Measurements from ENCODE around the gene PPP2R5D.

Gene PPP2R5D

DNA sequence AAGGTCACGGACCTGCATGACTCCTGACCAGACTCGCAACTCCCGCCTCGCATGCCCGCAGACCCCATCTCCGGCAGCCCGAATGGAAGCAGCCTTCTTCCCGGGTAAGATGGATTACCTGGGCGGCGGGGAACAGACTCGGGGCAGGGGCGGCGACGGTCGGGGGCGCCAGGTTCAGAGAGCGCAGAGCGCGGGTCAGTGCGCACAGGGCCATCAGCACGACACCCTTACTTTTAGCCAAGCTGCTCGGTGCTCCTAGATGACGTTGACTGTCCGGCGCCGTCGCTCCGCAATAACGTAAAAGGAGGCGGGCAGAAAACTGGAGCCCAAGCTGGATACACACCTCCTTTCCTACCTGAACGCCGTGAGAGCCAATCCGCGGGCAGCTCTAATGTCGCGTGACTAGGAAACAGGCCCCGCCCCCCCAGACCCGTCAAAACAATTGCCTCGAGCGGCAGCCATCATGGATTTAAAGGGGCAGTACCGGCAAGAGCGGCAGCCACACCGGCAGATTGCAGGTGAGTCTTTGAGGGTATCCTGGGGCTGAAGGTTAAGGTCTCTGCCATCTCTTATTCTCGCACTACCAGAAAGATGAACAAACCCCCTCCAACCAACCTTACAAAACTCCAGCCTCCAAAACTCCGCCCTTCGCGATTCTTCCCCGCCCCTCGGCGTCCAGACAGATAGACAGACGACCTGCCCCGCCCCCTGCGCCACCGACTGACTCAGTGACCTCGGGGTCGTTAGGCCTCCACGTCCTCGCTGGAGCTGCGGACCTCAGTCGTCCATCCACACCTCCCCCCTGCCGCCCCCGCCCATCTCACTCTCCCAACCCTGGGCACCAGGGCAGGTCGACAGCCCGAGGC lies 75.0 kb downstream of the PPP2R5D start, which contains the start of the genes KLC4 and MRPL2:
TSS of gene KLC4 (plus strand) at position 464 of the 866 bp plus-strand sequence. CDS start 1,705 bp downstream, outside the sequence.
TSS of gene MRPL2 (minus strand) at position 267 of the 866 bp plus-strand sequence. CDS start at position 214, 53 bp downstream.
- Mint-ChIP-seq H3K4me3 (peak within 1 kb of the TSS; percentile 96 to 97 (median 96)), H3K27me3 (ENCODE audit: low read depth) (no peaks in the 10 kb centered on the region), H3K27ac (peak within 1 kb of the TSS; percentile 97 to 100 (median 99))

DNA sequence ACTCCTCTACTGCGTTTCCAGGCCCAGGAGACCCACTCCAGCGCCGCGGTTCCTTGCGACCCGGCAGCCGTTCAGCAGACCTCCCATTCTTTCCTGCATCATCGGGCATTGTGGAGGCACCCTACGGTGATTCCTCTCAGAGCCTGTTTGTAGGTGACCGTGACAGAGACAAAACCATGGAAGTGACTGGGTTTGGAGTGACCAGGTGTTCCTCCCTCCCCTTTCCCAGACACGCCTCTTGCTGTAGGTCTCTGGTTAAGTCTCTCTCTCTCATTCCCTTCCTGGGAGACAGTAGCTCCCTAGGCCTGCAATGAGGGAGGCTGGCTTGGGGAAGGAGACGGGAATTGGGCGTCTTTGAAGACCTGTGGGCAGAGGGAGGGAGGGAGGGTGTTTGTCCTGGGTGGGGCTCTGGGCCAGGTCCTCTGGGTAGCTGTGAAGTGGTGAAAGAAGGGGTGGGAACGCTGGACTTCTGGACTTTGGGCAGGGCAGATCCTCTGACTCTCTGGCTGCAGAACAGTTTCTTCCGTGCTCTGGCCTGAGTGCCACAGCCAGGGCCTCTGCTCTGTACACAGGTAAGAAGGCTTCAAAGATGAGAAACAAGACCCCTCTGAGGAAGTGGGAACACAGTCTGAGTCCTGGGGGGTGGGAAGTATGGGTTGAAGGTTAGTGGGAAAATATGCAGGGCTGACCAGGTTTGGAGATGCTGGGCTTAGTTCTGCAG lies 75.8 kb downstream of the PPP2R5D start:
- H3K27me3 Mint-ChIP-seq (ENCODE audit: low read depth) = no peaks in the 10 kb centered on the region
- H3K4me3 Mint-ChIP-seq = peak overlapping the region; percentile 96 to 97 (median 96)
- H3K9me3 Mint-ChIP-seq = no peaks in the 10 kb centered on the region
- peak overlapping the region; percentile 97 to 100 (median 99) for H3K27ac Mint-ChIP-seq
- peaks cover 49% of the 10 kb centered on the region for H3K36me3 Mint-ChIP-seq (ENCODE audit: low read depth)
- peaks cover 38% of the 10 kb centered on the region for H3K4me1 Mint-ChIP-seq
- TF ChIP-seq, protein P1, sequence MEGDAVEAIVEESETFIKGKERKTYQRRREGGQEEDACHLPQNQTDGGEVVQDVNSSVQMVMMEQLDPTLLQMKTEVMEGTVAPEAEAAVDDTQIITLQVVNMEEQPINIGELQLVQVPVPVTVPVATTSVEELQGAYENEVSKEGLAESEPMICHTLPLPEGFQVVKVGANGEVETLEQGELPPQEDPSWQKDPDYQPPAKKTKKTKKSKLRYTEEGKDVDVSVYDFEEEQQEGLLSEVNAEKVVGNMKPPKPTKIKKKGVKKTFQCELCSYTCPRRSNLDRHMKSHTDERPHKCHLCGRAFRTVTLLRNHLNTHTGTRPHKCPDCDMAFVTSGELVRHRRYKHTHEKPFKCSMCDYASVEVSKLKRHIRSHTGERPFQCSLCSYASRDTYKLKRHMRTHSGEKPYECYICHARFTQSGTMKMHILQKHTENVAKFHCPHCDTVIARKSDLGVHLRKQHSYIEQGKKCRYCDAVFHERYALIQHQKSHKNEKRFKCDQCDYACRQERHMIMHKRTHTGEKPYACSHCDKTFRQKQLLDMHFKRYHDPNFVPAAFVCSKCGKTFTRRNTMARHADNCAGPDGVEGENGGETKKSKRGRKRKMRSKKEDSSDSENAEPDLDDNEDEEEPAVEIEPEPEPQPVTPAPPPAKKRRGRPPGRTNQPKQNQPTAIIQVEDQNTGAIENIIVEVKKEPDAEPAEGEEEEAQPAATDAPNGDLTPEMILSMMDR (IDR thresholded peaks at IDR 0.05; ENCODE audit: unreplicated experiment in 3 of 3) = no peak

More for the DNA sequence above, 75.0 kb downstream of the PPP2R5D start, which contains the start of the genes KLC4 and MRPL2:
- Mint-ChIP-seq H3K9me3 (no peaks in the 10 kb centered on the region), H3K4me1 (peaks cover 38% of the 10 kb centered on the region), H3K36me3 (ENCODE audit: low read depth) (peaks cover 45% of the 10 kb centered on the region)
- TF ChIP-seq, protein P1 (IDR thresholded peaks at IDR 0.05; ENCODE audit: unreplicated experiment in 3 of 3) = no peak

- Mint-ChIP-seq H3K27me3 (ENCODE audit: low read depth) (no peaks in the 10 kb centered on the region), H3K36me3 (ENCODE audit: low read depth) (peaks cover 46% of the 10 kb centered on the region), H3K4me1 (peaks cover 38% of the 10 kb centered on the region), H3K4me3 (peak overlapping the region; percentile 96 to 97 (median 96)), H3K27ac (peak overlapping the region; percentile 97 to 100 (median 99)), H3K9me3 (no peaks in the 10 kb centered on the region)
- TF ChIP-seq, protein P1 (IDR thresholded peaks at IDR 0.05; ENCODE audit: unreplicated experiment in 3 of 3) = no peak
Measured at GRCh38 chr6:43060755-43061633, 76.6 kb downstream of the PPP2R5D start.

- TF ChIP-seq, protein P1 (IDR thresholded peaks at IDR 0.05; ENCODE audit: unreplicated experiment in 3 of 3) = no peak
- Mint-ChIP-seq H3K27me3 (ENCODE audit: low read depth) (no peaks in the 10 kb centered on the region), H3K4me1 (peaks cover 38% of the 10 kb centered on the region), H3K36me3 (ENCODE audit: low read depth) (peaks cover 51% of the 10 kb centered on the region), H3K27ac (peak overlapping the region; percentile 77 to 99 (median 97)), H3K4me3 (peak overlapping the region; percentile 68 to 97 (median 96)), H3K9me3 (no peaks in the 10 kb centered on the region)
Measured at GRCh38 chr6:43061861-43062260, 77.5 kb downstream of the PPP2R5D start.
